Osteoblast (primary cell): Measurements from ENCODE around the gene LUZP1. TPM values are rescaled to one million over a fixed set of nuclear protein-coding genes. Genes with fewer than 3 reads are reported as not detected.

ENCODE experiments used
- DNase-seq: peaks from one replicate; pipeline ENCODE4 v3.0.0; 2011; ENCODE audit warnings: low spot score, mixed read lengths; ENCODE audit not compliant: insufficient read length; ENCODE audit errors: missing footprints
- H2AFZ ChIP-seq: 2 replicates; pipeline ENCODE4 v1.6.0; 2011; ENCODE audit warnings: mild to moderate bottlenecking, low read length
- H3K27ac ChIP-seq: 2 replicates; pipeline ENCODE4 v1.5.1; 2011; ENCODE audit warnings: mild to moderate bottlenecking, low read depth, low read length, moderate library complexity
- H3K27me3 ChIP-seq: 2 replicates; pipeline ENCODE4 v1.6.0; 2012; ENCODE audit warnings: mild to moderate bottlenecking, control low read depth, inconsistent platforms, low read length, moderate library complexity; ENCODE audit not compliant: insufficient read depth
- H3K36me3 ChIP-seq: 2 replicates; pipeline ENCODE4 v1.5.1; 2011; ENCODE audit warnings: mild to moderate bottlenecking, low read length, control low read depth, moderate library complexity; ENCODE audit not compliant: insufficient read depth
- H3K4me1 ChIP-seq: 2 replicates; pipeline ENCODE4 v1.5.1; 2011; ENCODE audit warnings: mild to moderate bottlenecking, low read length, control low read depth, moderate library complexity; ENCODE audit not compliant: insufficient read depth
- H3K4me2 ChIP-seq: 2 replicates; pipeline ENCODE4 v1.6.0; 2011; ENCODE audit warnings: mild to moderate bottlenecking, low read length; ENCODE audit not compliant: insufficient read depth
- H3K4me3 ChIP-seq: fragments of 200-600 bp; sonication (generic); 3 replicates; pipeline ENCODE4 v1.5.1; 2012; ENCODE audit warnings: mild to moderate bottlenecking, low read length, inconsistent platforms; ENCODE audit not compliant: insufficient read depth
- H3K79me2 ChIP-seq: 2 replicates; pipeline ENCODE4 v1.6.0; 2012; ENCODE audit warnings: mild to moderate bottlenecking, low read length, control low read depth, inconsistent platforms; ENCODE audit not compliant: insufficient read depth
- H3K9me3 ChIP-seq: 2 replicates; pipeline ENCODE4 v1.5.1; 2011; ENCODE audit warnings: low read depth, low read length, control low read depth
- H4K20me1 ChIP-seq: 2 replicates; pipeline ENCODE4 v1.6.0; 2012; ENCODE audit warnings: mild to moderate bottlenecking, low read length, control low read depth; ENCODE audit not compliant: insufficient read depth
- total RNA-seq: library from RNA; depleted of rRNA; stranded (reverse); fragments of >200 nt; gene quantifications from 2 replicates; pipeline ENCODE4 v1.2.3, GENCODE V29; 2012
- TF ChIP-seq, protein P1 (sequence below): IDR thresholded peaks from 2 replicates; pipeline ENCODE4 v1.5.1; 2011; ENCODE audit warnings: mild to moderate bottlenecking, low read depth, low read length, moderate library complexity; ENCODE audit errors: extremely low read depth

Gene LUZP1
- total RNA-seq, 1 donor = 30.0 TPM

DNA sequence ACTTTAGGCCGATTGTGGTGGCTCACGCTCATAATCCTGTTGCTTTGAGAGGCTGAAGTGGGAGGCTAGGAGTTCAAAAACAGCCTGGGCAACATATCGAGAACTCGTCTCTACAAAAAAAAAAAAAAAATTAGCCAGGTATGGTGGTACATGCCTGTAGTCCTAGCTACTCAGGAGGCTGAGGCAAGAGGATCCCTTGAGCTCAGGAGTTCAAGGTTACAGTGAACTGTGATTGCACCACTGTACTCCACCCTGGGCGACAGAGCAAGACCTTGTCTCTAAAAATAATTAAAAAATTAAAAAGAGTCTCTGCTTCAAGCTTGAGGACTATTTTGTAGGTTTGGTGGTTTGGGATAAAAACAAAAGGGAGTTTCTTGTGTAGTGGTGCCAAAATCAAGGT, 128.1 kb downstream of the LUZP1 start:
- H3K4me1 ChIP-seq = peaks cover 6% of the 10 kb centered on the region
- H3K4me2 ChIP-seq = no peak overlapping the region
- H3K4me3 ChIP-seq = no peak overlapping the region
- H4K20me1 ChIP-seq = peaks cover 9% of the 10 kb centered on the region
- no peak overlapping the region for H2AFZ ChIP-seq
- no peak overlapping the region for H3K27ac ChIP-seq
- TF ChIP-seq, protein P1, sequence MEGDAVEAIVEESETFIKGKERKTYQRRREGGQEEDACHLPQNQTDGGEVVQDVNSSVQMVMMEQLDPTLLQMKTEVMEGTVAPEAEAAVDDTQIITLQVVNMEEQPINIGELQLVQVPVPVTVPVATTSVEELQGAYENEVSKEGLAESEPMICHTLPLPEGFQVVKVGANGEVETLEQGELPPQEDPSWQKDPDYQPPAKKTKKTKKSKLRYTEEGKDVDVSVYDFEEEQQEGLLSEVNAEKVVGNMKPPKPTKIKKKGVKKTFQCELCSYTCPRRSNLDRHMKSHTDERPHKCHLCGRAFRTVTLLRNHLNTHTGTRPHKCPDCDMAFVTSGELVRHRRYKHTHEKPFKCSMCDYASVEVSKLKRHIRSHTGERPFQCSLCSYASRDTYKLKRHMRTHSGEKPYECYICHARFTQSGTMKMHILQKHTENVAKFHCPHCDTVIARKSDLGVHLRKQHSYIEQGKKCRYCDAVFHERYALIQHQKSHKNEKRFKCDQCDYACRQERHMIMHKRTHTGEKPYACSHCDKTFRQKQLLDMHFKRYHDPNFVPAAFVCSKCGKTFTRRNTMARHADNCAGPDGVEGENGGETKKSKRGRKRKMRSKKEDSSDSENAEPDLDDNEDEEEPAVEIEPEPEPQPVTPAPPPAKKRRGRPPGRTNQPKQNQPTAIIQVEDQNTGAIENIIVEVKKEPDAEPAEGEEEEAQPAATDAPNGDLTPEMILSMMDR = no peak
- no peaks in the 10 kb centered on the region for H3K36me3 ChIP-seq
- DNase-seq = no peak
- H3K79me2 ChIP-seq = peaks cover 80% of the 10 kb centered on the region
- H3K27me3 ChIP-seq = no peaks in the 10 kb centered on the region
- no peaks in the 10 kb centered on the region for H3K9me3 ChIP-seq

DNA sequence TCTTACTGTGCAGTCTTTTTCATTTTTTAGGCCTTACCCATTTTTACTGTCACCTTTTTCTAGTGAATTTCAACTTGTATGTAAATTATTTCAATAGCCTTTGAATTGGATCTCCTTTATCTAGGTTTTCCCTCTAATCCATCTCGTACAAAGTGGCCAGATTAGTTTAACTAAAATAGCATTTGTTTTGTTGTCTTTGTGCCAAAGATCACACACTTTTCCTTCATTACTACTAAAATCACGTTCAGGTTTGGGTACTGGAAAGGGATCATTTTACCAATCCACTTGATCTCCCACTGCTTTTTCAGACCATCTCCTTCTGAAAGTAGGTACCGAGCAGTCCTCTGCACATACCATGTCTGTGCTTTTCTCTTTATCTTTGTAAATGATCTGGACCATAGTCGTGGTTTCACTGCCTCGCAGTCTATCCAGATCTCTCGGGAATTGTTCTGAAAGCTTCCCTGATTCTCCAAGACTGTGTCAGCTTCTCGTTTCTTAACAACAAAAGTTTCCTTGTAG, 129.3 kb downstream of the LUZP1 start:
- TF ChIP-seq, protein P1 = no peak
- Histone ChIP-seq H3K36me3 (no peaks in the 10 kb centered on the region), H2AFZ (no peak overlapping the region), H3K9me3 (no peaks in the 10 kb centered on the region), H3K4me3 (no peak overlapping the region), H3K27ac (no peak overlapping the region), H3K4me2 (no peak overlapping the region), H3K4me1 (peaks cover 6% of the 10 kb centered on the region), H4K20me1 (peaks cover 13% of the 10 kb centered on the region), H3K79me2 (peaks cover 81% of the 10 kb centered on the region), H3K27me3 (no peaks in the 10 kb centered on the region)
- DNase-seq = peak; percentile 3

DNA sequence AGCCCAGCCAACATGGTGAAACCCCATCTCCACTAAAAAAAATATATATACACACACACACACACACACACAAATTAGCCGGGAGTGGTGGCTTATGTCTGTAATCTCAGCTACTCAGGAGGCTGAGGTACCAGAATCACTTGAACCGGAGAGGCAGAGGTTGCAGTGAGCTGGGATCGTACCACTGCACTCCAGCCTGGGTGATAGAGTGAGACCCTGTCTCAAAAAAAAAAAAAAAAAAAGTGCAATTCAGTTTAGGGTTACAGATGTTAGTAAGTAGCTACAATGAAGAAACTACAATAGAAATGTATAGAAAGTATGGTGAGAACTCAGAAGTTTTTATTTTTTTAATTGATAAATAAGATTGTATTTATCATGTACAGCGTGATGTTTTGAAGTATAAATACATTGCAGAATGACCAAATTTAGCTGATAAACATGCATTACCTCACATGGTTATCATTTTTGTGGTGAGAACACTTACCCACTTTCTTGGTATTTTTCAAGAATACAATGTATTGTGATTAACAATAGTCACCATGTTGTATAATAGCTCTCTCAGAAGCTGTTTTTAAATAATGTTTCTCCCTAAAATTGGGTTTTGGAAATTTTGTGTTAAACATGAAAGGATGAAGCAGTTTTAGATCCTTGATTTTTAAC, 131.4 kb downstream of the LUZP1 start:
- H3K4me3 ChIP-seq = no peak overlapping the region
- H3K27me3 ChIP-seq = no peaks in the 10 kb centered on the region
- no peak overlapping the region for H3K27ac ChIP-seq
- TF ChIP-seq, protein P1 = no peak
- H3K4me1 ChIP-seq = peaks cover 6% of the 10 kb centered on the region
- DNase-seq = no peak
- no peak overlapping the region for H2AFZ ChIP-seq
- H3K4me2 ChIP-seq = no peak overlapping the region
- H3K79me2 ChIP-seq = peaks cover 87% of the 10 kb centered on the region
- peaks cover 22% of the 10 kb centered on the region for H4K20me1 ChIP-seq
- no peaks in the 10 kb centered on the region for H3K9me3 ChIP-seq
- H3K36me3 ChIP-seq = no peaks in the 10 kb centered on the region

DNA sequence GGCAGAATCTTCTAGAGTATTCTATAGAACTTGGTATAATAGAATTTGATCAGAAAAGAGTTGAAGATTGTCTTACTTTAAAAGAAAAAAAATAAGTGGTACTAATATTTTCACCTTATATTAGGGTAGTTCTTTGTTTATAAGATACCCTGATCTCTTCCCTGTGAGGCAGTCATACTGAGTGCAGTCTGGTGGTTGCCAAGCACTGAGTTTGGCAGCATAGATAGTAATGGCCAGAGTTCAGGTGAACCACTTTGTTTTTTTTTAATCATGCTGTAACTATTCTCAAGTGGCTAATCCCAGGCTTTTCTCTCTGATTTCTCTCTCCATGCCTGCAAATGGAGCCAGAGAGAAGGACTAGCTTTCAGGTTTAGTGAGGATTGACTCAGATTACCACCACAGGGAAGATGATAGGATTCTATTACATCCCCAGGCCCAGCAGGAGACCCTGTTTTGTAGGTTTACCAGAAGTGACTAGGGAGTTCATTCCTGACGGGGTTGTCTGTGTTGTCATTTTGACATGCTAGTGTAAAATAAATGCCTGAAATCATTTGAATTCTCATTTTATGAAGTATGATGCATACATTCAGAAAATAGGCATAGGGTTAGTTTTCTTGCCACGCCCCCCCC, 132.7 kb downstream of the LUZP1 start:
- no peak overlapping the region for H2AFZ ChIP-seq
- H4K20me1 ChIP-seq = peaks cover 22% of the 10 kb centered on the region
- DNase-seq = peak; percentile 1
- TF ChIP-seq, protein P1 = no peak
- H3K36me3 ChIP-seq = no peaks in the 10 kb centered on the region
- H3K27me3 ChIP-seq = no peaks in the 10 kb centered on the region
- H3K79me2 ChIP-seq = peaks cover 93% of the 10 kb centered on the region
- H3K9me3 ChIP-seq = no peaks in the 10 kb centered on the region
- H3K4me1 ChIP-seq = peaks cover 6% of the 10 kb centered on the region
- H3K4me2 ChIP-seq = no peak overlapping the region
- H3K27ac ChIP-seq = no peak overlapping the region
- H3K4me3 ChIP-seq = no peak overlapping the region
